ENCODE data around the gene SFMBT1. TPM values are rescaled to one million over a fixed set of nuclear protein-coding genes. Genes with fewer than 3 reads are reported as not detected.

Gene SFMBT1
- total and polyA plus RNA-seq, 2 of the 4 experiments (the other 2 are of a cell fraction), result 1.0 to 1.8 TPM

GRCh38 chr3:53022647-53023046 lies 23.2 kb downstream of the SFMBT1 start:
- Histone ChIP-seq H2AK5ac (ENCODE audit: low read depth, low read length) (no peak overlapping the region), H2AFZ (replicated peaks; ENCODE audit: low read length, poor library complexity) (no peak overlapping the region), H3K27ac (ENCODE audit: insufficient read depth, low read length) (no peak overlapping the region), H2BK20ac (ENCODE audit: low read depth, low read length) (no peak overlapping the region), H3K14ac (replicated peaks; ENCODE audit: low read depth, low read length) (no peak overlapping the region), H2BK120ac (ENCODE audit: low read depth, low read length) (no peak overlapping the region), H3K36me3 (ENCODE audit: control insufficient read depth, insufficient read depth, low read length) (no peaks in the 10 kb centered on the region), H4K91ac (ENCODE audit: insufficient read depth, low read depth, low read length) (no peak overlapping the region), H2AK9ac (replicated peaks; ENCODE audit: low read depth, low read length, poor library complexity) (no peak overlapping the region), H2BK5ac (ENCODE audit: low read depth, low read length, poor library complexity, severe bottlenecking) (no peak overlapping the region), H3K79me1 (ENCODE audit: low read depth in 1 of 2, low read length in 2 of 2) (no peaks in the 10 kb centered on the region; a peak in 1 of 4 replicates), H3K9me1 (ENCODE audit: insufficient read depth, low read length) (no peaks in the 10 kb centered on the region), H4K20me1 (ENCODE audit: insufficient read depth, low read length) (no peaks in the 10 kb centered on the region), H4K8ac (ENCODE audit: low read depth in 2 of 2, low read length in 2 of 2) (no peak overlapping the region), H2BK15ac (ENCODE audit: low read depth, low read length) (no peak overlapping the region), H4K5ac (ENCODE audit: low read depth, low read length) (no peak overlapping the region), H3K4ac (ENCODE audit: low read depth, low read length) (no peak overlapping the region), H3K27me3 (ENCODE audit: control insufficient read depth, insufficient read depth, low read length) (no peaks in the 10 kb centered on the region), H3K9me3 (ENCODE audit: control insufficient read depth, insufficient read depth, low read length) (no peaks in the 10 kb centered on the region), H3K9ac (ENCODE audit: low read depth, low read length) (no peak overlapping the region), H3K18ac (ENCODE audit: low read depth, low read length) (no peak overlapping the region), H3K4me3 (ENCODE audit: insufficient read depth, low read depth, low read length) (no peak overlapping the region), H3K23ac (ENCODE audit: low read depth, low read length) (no peak overlapping the region), H3K4me1 (ENCODE audit: control insufficient read depth, insufficient read depth, low read length) (no peaks in the 10 kb centered on the region), H3K4me2 (ENCODE audit: low read depth, low read length) (no peak overlapping the region), H3K56ac (ENCODE audit: extremely low read depth, insufficient read depth, low read length) (no peak overlapping the region)
- whole genome bisulfite sequencing, 2 experiments (ENCODE audit: extremely low coverage in 2 of 2, insufficient read length in 1 of 2), result 100% methylated on average over 2 of the region's 3 CpGs; no CpG with 5 or more reads in 1 of the 2 experiments
- dilution Hi-C loops (cut with HindIII; ENCODE audit: low sequenced_read_pairs, unreplicated experiment) (no loop called here), in situ Hi-C loops (cut with MboI; ENCODE audit: low sequenced_read_pairs) (no loop called here), intact Hi-C loops (cut with micrococcal nuclease) (no loop called here)
- POLR2A ChIA-PET (ENCODE audit: unreplicated experiment), result no interaction called here
- ATAC-seq (ENCODE audit: low read depth) (no peak), DNase-seq (no peak)
- no peak for TF ChIP-seq NFE2L2 (IDR thresholded peaks at IDR 0.05; ENCODE audit: low read depth, low read length)
- no peak for TF ChIP-seq RAD21 (IDR thresholded peaks at IDR 0.05; ENCODE audit: low read length)
- peak; percentile 67 for TF ChIP-seq CEBPB (IDR thresholded peaks at IDR 0.05; ENCODE audit: low read depth, low read length)
- CTCF ChIA-PET, result no interaction called here
- BruUV-seq (replicated peaks), result no TSS peak

All from IMR-90 (cell line).